ENCODE measurements around the gene SLC17A9.
"Not testable (repeated sequence)": the region's sequence is repeated elsewhere in the genome, so short reads cannot be mapped to it uniquely, and the experiment has no call there.

Gene SLC17A9

GRCh38 chr20:62921119-62921687 lies 31.3 kb upstream of the SLC17A9 start:
- DNase-seq, result no peak

GRCh38 chr20:62922451-62922921 lies 30.0 kb upstream of the SLC17A9 start:
- no peak for DNase-seq

- DNase-seq, result not testable (repeated sequence)
Observed at GRCh38 chr20:62923059-62923668, 29.3 kb upstream of the SLC17A9 start.

DNA sequence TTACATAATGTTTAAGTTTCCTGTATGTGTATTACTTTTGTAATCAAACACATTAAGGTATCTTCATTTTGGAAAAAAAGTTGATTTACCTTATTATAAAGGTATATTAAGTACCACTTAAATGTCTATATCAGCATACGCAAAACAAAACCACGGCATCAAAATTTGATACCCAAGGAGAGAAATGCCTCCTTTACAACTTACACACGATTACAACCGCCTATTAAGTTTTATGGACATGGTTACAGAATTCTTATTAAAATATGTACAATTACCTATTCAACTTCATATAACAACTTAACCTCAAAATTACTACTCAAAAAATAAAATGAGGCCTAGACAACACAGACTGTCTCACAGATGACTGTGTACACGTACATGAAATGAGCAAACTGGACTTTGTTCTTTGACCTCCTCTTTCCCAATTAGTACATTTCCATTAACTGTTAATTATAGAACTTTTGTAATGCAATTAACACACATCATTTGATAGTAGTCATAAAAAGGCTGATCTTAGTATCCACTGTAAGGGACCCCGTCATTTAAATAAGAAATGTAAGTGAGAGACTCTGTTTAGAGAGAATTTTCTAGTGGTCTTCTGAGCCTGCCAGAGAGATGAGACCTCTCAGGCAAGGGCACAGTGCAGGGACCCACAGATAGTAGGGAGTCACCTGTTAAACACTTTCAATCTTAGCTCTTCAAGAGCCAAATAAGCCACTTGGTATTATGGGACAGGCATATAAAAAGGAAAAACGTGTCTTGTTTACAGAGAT lies 28.7 kb upstream of the SLC17A9 start:
- no peak for DNase-seq

DNA sequence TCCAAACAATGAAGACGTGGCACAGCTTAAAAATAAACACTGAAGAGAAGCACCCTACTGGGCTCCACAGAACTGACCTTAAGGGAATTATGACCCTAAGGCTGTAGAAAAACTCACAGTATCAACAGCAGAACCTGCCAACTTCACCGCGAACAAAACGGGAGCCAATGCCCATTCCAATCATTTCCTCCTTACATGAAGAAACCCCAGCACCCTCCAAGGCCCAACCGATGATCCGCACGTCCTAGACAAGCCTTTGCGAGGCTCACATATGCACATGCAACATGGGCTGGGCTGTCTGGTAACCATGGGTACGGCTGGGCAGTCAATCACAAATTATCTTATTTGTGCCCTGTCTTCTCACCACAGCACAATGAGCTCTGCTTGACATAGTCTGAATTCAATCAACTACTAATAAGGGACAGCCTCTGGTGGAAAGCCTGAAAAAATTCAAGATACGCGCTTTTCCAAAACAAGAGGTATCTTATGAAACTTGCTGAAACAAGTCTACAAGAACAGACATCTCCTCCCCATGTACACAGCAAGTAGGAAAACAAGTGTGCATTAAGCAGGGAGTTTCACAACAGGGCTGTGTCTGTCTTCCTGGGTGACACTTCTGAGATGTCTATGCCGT lies 27.9 kb upstream of the SLC17A9 start:
- DNase-seq, result no peak

DNA sequence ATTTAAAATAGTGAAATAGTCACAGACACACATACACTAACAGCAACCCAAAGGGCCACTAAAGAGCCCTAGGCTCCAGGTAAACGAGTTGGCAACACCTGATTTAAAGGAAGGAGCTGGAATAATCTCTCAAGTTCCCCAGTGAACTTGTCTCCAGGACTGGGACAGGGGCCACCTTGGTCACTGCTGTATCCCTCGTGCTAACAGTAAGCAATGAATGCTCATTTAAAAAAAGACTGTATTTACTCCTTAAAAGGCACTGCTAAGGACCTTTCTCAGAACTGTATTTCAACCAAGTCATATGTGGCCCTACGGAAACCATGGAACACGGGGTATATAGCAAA lies 27.5 kb upstream of the SLC17A9 start:
- no peak for DNase-seq

DNA sequence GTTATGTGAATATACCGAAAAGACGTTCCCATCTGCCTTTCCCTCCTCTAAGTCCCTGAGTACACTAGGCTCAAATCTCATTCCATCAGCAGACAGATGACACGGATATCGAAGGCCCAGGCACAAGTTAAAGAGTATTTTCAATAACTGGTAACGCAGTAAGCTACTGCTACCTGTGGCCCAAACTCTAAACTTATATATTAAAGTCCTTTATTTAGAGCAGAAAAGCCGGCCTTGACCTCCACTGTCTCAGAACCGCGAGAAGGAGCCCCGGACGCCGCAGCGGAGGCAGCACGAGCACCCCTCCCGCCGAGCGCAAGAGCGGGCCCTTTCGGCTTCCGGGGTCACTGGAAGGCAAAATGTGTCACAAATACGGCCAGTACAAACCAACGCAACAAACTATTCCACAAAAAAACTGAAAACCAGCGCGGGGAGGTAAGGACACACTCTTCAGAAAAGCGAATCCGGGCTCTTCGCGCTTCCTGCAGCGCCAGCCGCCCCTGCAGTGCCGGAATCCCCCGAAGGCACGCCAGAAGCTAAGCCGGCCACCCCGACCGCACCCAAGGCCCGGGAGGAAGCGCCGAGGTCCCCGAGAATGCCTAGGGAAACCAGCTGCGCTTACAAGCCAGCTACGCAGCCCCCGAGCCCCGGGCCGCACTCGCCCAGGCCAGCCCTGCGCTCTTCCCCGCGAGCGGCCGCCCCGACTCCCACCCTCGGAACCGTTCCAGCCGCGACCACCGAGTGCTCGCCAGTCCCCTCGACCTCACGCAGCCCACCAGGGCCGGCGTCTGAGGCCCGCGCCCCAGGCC lies 26.9 kb upstream of the SLC17A9 start:
- DNase-seq, result peak; percentile 50

- DNase-seq, result peak; percentile 82
Observed at GRCh38 chr20:62926229-62927127, 26.0 kb upstream of the SLC17A9 start, which contains the start of gene DIDO1. Gene DIDO1 (minus strand): TSS chr20:62926505.

GRCh38 chr20:62927128-62927705 lies 25.3 kb upstream of the SLC17A9 start:
- DNase-seq, result no peak

GRCh38 chr20:62928246-62928939 lies 24.1 kb upstream of the SLC17A9 start:
- no peak for DNase-seq

DNA sequence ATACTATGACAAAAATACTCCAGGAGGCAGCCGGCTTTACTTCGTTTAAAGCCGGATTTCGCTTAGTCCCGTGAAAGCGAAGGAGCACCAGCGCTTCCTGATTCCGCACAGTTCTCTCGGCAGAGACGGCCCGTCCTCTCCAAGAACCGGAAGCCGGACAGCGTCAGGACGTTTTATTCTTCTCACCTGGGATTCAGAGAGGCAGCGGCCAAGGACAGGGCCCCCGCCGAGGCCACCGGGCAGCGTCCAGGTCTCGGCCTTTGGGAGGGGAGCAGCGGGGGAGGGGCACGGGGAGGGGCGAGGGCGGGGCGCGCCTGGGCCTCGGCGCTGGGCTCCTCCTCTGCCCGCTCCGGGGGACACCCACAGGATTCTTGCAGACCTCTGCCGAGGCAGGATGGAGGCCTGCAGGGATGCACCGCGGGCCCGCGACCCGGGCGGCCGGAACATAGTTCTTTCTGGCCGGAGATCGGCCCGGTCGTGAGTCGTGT lies 23.4 kb upstream of the SLC17A9 start:
- peak; percentile 42 for DNase-seq

- DNase-seq, result no peak
Observed at GRCh38 chr20:62931464-62931863, 21.0 kb upstream of the SLC17A9 start.

GRCh38 chr20:62933966-62934365 lies 18.5 kb upstream of the SLC17A9 start:
- no peak for DNase-seq

DNA sequence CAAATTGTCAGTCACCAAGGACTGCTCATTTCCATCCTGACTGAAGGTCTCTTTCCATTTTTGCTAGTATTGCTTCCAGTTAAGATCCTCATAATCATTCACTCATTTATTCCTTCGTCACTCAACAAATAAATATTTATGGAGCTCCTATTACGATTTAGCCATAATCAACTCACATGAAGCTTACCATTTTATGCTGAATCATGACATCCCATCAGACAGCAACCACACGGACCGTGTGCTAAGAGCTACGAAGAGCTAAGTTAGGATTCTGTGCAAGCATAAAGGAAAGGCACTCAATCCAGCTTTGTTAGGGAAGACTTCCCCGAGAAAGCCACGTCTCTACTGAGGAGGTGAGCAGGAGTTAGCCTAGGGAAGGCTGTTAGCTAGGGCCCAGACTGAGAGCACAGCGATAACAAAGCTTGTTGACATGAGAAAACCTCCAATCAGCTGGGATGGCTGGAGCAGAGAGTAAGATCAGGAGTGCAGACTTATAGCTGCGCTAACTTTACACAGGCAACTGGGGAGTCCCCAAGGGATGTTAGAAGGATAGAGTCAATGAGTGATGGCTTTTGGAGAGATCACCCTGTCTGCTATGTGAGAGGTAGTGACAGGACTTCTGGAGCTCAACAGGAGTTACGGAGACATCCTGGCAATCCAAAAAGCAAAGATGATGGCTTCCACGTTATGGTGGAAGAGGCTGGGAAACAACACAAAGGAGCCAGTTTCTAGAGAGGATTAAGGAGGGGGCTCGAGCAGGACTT lies 17.1 kb upstream of the SLC17A9 start:
- DNase-seq, result no peak

GRCh38 chr20:62935968-62936585 lies 16.4 kb upstream of the SLC17A9 start:
- DNase-seq, result no peak

DNA sequence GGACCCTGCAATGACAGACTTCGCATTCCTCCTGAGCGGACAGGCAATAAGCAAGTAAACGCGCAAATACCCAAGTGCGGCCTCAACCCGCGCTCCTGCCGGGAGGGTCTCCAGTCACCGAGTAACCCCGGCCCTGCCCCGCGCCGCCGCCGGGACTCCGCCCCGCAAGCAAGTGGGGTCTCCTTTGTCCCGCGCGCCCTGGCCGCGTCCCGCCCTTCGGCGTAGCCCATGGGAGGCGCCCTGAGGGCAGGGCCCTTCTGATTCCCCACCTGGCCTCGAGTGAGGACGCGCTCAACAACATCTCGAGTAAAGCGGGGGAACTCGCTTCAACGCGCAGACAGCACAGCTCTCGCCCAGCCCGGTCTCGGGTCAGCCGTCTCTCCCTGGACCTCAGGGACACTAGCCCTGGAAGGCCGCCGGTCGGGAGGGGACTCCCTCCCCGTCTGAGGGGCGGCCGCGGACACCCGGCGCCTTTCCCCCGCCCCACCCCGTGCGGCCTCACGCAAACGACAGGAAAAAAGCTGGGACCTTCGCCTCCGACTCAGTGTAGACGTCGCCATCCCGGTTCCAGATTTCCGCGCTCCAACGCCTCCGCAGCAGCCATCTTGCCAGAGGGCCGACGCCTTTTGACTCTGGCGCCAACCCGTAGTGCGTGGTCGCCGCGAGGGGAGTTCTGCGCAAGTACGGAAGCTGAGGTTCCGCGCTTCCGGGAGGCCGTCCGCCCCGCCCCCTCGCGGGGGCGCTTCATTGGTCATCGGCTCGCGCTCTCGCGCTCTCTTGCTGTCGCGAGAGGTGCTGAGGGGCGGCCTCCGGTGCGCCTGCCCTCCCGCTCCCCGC lies 15.0 kb upstream of the SLC17A9 start:
- DNase-seq, result peak; percentile 96

GRCh38 chr20:62938105-62938888 lies 14.2 kb upstream of the SLC17A9 start, which contains the start of gene GID8:
Gene GID8 (plus strand): TSS chr20:62938147. CDS start chr20:62941503, 3,356 bp downstream.
- peak; percentile 62 for DNase-seq
